HUES64 (cell line): ENCODE results near the gene TFB2M.
"Not testable (repeated sequence)": the region's sequence is repeated elsewhere in the genome, so short reads cannot be mapped to it uniquely, and the experiment has no call there.

ENCODE experiments used
- H3K27ac ChIP-seq: 2 replicates; pipeline ENCODE4 v1.7.0; 2013; ENCODE audit warnings: low read depth, low read length, inconsistent platforms
- H3K27me3 ChIP-seq: 2 replicates; pipeline ENCODE4 v1.6.1; 2013; ENCODE audit warnings: mild to moderate bottlenecking, low read length; ENCODE audit not compliant: insufficient read depth
- H3K36me3 ChIP-seq: 2 replicates; pipeline ENCODE4 v1.6.1; 2013; ENCODE audit warnings: mild to moderate bottlenecking, low read length; ENCODE audit not compliant: insufficient read depth
- H3K4me1 ChIP-seq: 2 replicates; pipeline ENCODE4 v1.6.1; 2013; ENCODE audit warnings: mild to moderate bottlenecking, low read length, moderate library complexity; ENCODE audit not compliant: insufficient read depth
- H3K4me3 ChIP-seq: 2 replicates; pipeline ENCODE4 v1.5.1; 2013; ENCODE audit warnings: mild to moderate bottlenecking, low read length, moderate library complexity
- H3K9ac ChIP-seq: 2 replicates; pipeline ENCODE4 v1.6.1; 2013; ENCODE audit warnings: mild to moderate bottlenecking, low read depth, low read length
- H3K9me3 ChIP-seq: 2 replicates; pipeline ENCODE4 v1.6.1; 2013; ENCODE audit warnings: low read depth, low read length; ENCODE audit not compliant: insufficient read depth
- WGBS: fragments of 150-250, 120-280 bp; methylation state at CpG from one replicate; pipeline ENCODE4 v1.1.7; 2013; ENCODE audit warnings: missing lambda C conversion rate; 5-methylcytosine and 5-hydroxymethylcytosine counted together

Gene TFB2M

DNA sequence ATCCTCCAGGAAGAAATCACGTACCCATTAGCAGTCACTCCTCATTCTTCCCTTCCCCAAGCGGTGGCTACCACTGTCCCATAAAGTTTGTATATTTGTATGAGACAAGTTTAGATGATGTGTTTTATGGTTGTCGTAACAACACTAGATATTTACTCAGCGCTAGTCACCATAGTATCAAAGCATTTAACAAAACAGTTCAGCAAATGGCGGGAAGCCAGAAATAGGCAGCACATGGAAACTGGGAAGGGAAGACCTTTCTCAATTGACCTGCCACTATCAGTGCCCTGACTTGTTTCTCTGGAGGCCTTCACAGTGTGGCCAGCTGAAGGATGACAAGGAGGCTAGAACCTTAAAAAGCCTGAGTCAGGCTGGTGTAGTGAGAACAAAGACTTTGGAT is 31.3 kb upstream of the TFB2M start:
- Histone ChIP-seq H3K9ac (no peak overlapping the region), H3K27me3 (no peaks in the 10 kb centered on the region), H3K4me3 (no peak overlapping the region), H3K27ac (no peak overlapping the region), H3K36me3 (0 out of 2 replicates have a peak, but pooled peaks cover 5% of the 10 kb centered on the region), H3K4me1 (no peaks in the 10 kb centered on the region), H3K9me3 (no peaks in the 10 kb centered on the region)
- WGBS: 91% methylated on average over 2 of the region's 5 CpGs

DNA sequence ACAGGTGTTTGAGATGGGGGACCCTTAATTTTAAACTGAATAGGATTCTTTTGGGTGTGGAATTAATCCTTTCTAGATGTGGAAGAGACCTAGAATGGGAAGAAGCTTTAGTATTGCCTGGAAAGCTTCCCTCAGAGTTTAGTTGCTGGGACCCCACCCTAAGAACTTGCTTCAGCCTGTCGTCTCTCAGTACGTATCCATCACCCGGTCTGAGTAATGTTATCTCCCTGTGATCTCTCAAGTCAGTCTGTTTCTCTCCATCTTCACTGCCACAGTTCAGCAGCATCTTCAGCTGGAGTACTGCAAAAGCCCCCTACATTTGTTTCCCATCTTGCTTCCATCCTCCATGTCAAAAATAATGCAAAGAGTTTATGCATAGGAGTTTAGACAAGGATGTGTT is 29.1 kb upstream of the TFB2M start:
- Histone ChIP-seq H3K36me3 (peaks cover 15% of the 10 kb centered on the region), H3K27me3 (no peaks in the 10 kb centered on the region), H3K9ac (no peak overlapping the region), H3K4me3 (no peak overlapping the region), H3K27ac (no peak overlapping the region), H3K9me3 (peaks cover 6% of the 10 kb centered on the region; the same call in 1 of the 2 replicates), H3K4me1 (no peaks in the 10 kb centered on the region)
- 92% methylated on average over 3 of the region's 3 CpGs for WGBS

DNA sequence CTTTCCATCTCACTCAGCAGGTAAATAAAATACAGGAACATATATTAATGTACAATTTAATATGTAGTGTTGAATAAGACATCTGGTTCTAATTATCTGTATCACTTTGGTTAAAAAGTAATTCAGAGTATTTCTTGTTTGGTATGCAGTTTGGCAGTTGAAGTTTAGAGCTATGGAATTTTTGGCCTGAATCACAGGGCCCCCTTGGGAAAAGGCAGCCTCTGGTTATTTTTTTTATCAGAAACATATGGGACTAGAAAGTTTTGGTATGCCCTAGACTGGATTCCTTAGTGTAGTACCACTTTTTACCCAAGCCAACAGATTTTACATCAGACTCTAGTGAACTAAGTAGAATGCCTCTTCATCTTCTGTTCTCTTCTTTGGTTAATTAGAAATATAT is 26.6 kb upstream of the TFB2M start:
- H3K4me1 ChIP-seq: no peaks in the 10 kb centered on the region
- H3K27ac ChIP-seq: no peak overlapping the region
- no peak overlapping the region for H3K4me3 ChIP-seq
- peaks cover 9% of the 10 kb centered on the region; the same call in 1 of the 2 replicates for H3K9me3 ChIP-seq
- H3K27me3 ChIP-seq: no peaks in the 10 kb centered on the region
- no peak overlapping the region for H3K9ac ChIP-seq
- H3K36me3 ChIP-seq: peaks cover 15% of the 10 kb centered on the region

DNA sequence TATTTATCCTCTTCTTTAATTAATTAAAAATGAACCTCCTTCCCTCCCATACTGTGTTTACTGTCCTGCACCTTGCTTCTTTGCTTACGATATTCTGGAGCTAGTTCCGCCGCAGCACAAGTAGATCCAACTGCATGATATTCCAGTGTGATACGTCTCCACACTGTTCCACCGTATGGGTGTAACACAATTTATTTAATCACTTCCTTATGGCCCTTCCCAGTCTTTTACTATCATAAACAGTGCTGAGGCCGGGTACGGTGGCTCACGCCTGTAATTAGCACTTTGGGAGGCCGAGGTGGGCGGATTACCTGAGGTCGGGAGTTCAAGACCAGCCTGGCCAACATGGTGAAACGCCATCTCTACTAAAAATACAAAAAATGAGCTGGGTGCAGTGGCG is 25.9 kb upstream of the TFB2M start:
- Histone ChIP-seq H3K27me3 (no peaks in the 10 kb centered on the region), H3K9me3 (peaks cover 9% of the 10 kb centered on the region; the same call in 1 of the 2 replicates), H3K36me3 (peaks cover 15% of the 10 kb centered on the region), H3K4me1 (no peaks in the 10 kb centered on the region), H3K4me3 (no peak overlapping the region), H3K27ac (no peak overlapping the region), H3K9ac (no peak overlapping the region)
- 97% methylated on average over 13 of the region's 13 CpGs for WGBS

DNA sequence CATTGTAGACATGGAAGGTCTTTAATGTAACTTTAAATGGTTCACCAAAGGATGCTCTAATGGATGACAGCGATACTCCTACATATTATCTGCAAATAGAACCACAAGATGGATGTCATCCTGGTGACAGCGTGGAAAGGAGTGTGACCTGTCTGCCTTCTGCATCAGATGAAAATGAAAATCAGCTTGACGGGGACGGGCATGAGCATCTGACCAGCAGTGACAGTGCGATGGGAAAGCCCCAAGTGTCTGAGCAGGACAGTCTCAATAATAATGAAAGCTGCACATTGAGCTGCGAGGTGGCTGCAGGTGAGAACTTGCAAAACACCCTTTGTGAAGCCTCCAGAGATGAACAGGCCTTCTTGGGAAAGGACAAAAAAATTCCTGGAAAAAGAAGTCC is 25.4 kb upstream of the TFB2M start:
- peaks cover 15% of the 10 kb centered on the region for H3K36me3 ChIP-seq
- no peaks in the 10 kb centered on the region for H3K27me3 ChIP-seq
- no peak overlapping the region for H3K9ac ChIP-seq
- H3K4me3 ChIP-seq: no peak overlapping the region
- H3K9me3 ChIP-seq: peaks cover 9% of the 10 kb centered on the region; the same call in 1 of the 2 replicates
- WGBS: 93% methylated on average over 6 of the region's 6 CpGs
- no peak overlapping the region for H3K27ac ChIP-seq
- no peaks in the 10 kb centered on the region for H3K4me1 ChIP-seq

DNA sequence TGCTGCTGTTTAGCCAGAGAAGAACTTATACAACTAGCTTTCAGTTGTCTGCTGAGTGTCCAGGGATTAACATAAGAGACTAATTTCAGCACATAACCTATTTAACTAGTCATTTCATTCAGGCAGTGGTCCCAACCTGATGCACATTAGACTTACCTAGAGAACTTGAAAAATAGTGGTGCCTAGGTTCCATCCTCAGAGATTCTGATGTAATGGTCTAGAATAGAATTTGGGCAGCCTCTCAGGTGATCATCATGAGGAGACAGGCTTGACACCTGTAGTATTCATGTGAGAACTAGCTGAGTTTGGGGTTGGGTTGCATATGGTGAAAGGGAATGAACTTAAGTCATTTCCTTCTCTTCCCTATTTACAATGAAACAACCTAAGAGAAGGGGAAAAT is 25.0 kb upstream of the TFB2M start:
- H3K4me3 ChIP-seq: no peak overlapping the region
- H3K27me3 ChIP-seq: no peaks in the 10 kb centered on the region
- peaks cover 9% of the 10 kb centered on the region; the same call in 1 of the 2 replicates for H3K9me3 ChIP-seq
- peaks cover 15% of the 10 kb centered on the region for H3K36me3 ChIP-seq
- H3K27ac ChIP-seq: no peak overlapping the region
- no peak overlapping the region for H3K9ac ChIP-seq
- H3K4me1 ChIP-seq: no peaks in the 10 kb centered on the region

DNA sequence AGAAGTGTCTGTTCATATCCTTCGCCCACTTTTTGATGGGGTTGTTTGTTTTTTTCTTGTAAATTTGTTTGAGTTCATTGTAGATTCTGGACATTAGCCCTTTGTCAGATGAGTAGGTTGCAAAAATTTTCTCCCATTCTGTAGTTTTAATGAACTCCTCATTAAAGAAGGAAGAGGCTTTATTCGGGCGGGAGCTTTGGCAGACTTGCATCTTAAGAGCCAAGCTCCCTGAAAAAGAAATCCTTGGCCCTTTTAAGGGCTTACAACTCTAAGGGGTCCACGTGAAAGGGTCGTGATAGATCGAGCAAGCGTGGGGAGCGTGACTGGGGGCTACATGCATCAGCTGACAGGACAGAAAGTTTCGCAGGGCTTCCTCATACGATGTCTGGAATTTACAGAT is 23.9 kb upstream of the TFB2M start:
- not testable (repeated sequence) for H3K4me3 ChIP-seq, H3K4me1 ChIP-seq, H3K9me3 ChIP-seq, H3K9ac ChIP-seq, H3K27me3 ChIP-seq, H3K27ac ChIP-seq
- WGBS: 99% methylated on average over 10 of the region's 10 CpGs
- H3K36me3 ChIP-seq: peaks cover 15% of the 10 kb centered on the region

DNA sequence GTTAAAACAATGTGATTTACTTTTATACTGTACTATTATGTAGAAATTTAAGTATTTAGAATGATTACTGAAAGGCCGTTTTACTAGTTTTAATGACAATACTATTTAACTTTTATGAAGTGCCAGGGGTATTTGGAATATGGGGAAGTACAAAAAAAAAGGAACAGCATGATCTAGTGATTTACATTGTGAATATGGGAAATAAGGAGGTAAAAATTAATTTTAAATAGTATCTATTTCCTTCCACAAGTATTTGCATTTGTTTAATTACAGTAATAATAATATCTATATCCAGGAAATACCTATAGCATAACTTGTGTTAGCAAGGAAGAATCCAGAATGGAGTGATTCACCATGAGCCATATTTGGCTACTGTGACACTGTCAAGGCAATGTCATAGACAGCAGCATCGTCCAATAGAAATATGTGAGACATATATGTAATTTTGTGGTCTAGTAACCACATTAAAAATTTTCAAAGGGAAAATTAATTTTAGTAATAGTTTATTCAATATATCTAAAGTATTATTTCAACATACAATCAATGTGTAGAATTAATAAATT is 22.2 kb upstream of the TFB2M start:
- Histone ChIP-seq H3K9ac (no peak overlapping the region), H3K4me1 (no peaks in the 10 kb centered on the region), H3K4me3 (no peak overlapping the region), H3K27ac (no peak overlapping the region), H3K36me3 (peaks cover 20% of the 10 kb centered on the region), H3K9me3 (peaks cover 9% of the 10 kb centered on the region; the same call in 1 of the 2 replicates), H3K27me3 (no peaks in the 10 kb centered on the region)
- 76% methylated on average over 2 of the region's 2 CpGs for WGBS

DNA sequence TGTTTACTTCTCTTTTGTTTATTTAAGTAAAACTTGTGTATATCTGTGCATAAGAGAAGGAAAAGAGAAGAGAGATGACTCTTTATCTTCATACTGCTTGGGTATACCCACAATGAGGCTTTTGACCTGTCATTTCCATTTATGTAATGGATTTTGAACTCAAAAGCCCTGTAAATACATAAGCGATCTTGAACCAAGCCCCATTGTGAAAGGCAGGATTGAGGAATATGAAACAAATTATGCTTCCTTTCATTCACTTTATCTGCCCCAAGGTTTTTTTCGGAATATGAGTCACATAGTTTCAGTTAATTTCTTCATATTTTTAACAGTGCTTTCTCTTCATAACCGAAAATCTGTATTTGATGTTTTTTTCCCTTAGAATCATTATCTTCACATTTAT is 21.5 kb upstream of the TFB2M start:
- Histone ChIP-seq H3K4me1 (no peaks in the 10 kb centered on the region), H3K27me3 (no peaks in the 10 kb centered on the region), H3K27ac (no peak overlapping the region), H3K36me3 (peaks cover 17% of the 10 kb centered on the region), H3K9ac (no peak overlapping the region), H3K4me3 (no peak overlapping the region), H3K9me3 (peaks cover 9% of the 10 kb centered on the region; the same call in 1 of the 2 replicates)
- WGBS: 90% methylated on average over 3 of the region's 3 CpGs

DNA sequence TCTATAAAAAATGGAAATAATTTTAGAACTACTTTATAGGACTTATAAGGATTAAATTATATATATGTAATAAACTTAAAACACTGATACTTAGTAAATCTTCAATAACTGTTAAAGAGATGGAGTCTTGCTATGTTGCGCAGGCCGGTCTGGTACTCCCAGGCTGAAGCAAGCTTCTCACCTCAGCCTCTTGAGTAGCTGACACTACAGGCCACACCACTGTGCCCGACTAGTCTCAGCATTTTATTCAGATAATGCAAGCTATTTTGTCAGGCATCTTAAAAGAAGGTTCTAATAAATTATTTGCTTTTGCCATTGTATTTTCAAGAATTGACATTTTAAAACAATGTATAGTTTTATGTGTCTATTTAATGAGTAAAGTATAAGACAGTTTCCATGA is 21.0 kb upstream of the TFB2M start:
- WGBS: 93% methylated on average over 3 of the region's 3 CpGs
- no peaks in the 10 kb centered on the region for H3K4me1 ChIP-seq
- H3K4me3 ChIP-seq: no peak overlapping the region
- H3K36me3 ChIP-seq: peaks cover 13% of the 10 kb centered on the region
- H3K9ac ChIP-seq: no peak overlapping the region
- no peaks in the 10 kb centered on the region for H3K27me3 ChIP-seq
- peaks cover 9% of the 10 kb centered on the region; the same call in 1 of the 2 replicates for H3K9me3 ChIP-seq
- no peak overlapping the region for H3K27ac ChIP-seq

DNA sequence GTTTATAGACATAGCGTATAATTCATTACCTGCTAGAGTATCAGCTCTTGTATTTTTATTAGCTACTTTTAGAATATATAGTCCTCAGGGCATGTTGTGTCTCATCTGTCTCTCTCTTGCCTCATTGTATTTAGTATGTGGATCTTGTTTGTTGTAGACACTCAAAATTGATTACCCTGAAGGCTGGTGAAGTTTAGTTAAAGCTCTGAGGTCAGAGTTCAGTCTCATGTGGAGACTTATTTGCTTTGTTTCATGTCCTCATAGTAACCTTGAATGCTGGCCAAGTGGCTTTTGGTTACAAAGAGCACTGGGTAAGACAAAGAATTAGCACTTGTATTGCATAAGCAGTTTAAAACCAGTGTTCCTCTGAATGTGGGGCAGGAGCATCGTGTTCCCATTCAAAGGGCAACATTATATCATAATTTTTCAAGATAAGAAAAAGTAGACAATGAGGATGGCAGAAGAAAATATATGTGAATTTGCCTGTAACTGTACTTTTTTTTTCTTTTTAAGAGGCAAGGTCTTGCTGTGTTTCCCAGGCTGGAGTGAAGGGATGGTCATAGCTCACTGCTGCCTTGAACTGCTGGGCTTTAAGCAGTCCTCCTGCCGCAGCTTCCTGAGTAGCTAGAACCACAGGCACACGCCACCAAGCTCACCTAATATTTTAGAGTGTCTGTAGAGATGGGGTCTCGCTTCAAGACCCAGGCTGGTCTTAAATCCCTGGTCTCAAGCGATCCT is 17.6 kb upstream of the TFB2M start:
- Histone ChIP-seq H3K4me3 (no peak overlapping the region), H3K4me1 (no peaks in the 10 kb centered on the region), H3K27me3 (no peaks in the 10 kb centered on the region), H3K9me3 (no peaks in the 10 kb centered on the region), H3K27ac (no peak overlapping the region), H3K9ac (no peak overlapping the region), H3K36me3 (peaks cover 5% of the 10 kb centered on the region; the same call in 1 of the 2 replicates)
- WGBS: 90% methylated on average over 4 of the region's 6 CpGs
